HG02759 (cell line): ENCODE measurements around the gene FURIN.
"Not testable (repeated sequence)": the region's sequence is repeated elsewhere in the genome, so short reads cannot be mapped to it uniquely, and the experiment has no call there.

Experiments used
- ATAC-seq: cut with Tn5 transposase; IDR thresholded peaks from one replicate; pipeline ENCODE4 v1.9.1; 2021; ENCODE audit warnings: mild to moderate bottlenecking, moderate library complexity; ENCODE audit not compliant: unreplicated experiment

Gene FURIN

DNA sequence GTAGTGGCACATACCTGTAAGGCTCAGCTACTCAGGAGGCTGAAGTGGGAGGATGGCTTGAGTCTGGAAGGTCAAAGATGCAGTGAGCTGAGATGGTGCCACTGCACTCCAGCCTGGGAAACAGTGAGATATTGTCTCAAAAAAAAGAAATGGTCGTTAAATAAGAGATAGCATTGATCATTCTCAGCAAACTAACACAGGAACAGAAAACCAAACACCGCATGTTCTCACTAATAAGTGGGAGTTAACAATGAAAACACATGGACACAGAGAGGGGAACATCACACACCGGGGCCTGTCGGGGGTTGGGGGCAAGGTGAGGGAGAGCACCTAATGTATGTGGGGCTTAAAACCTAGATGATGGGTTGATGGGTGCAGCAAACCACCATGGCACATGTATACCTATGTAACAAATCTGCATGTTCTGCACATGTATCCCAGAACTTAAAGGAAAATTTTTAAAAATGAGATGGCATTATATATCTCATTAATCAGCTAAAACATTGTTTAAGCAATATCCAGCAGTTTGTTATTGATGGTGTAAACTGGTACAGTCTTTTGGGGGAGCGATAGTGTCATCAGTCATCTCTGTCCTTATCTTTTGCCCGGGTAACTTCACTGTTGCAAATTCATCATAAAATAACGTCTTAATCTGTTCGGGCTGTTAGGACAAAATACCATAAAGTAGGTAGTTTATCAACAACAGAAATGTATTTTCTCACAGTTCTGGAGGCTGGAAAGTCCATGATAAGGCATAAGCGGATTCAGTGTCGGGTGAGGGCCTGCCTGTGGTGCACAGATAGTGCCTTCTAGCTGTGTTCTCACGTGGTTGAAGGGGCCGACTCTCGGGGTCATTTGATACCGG lies 33.0 kb downstream of the FURIN start:
- ATAC-seq = no peak

DNA sequence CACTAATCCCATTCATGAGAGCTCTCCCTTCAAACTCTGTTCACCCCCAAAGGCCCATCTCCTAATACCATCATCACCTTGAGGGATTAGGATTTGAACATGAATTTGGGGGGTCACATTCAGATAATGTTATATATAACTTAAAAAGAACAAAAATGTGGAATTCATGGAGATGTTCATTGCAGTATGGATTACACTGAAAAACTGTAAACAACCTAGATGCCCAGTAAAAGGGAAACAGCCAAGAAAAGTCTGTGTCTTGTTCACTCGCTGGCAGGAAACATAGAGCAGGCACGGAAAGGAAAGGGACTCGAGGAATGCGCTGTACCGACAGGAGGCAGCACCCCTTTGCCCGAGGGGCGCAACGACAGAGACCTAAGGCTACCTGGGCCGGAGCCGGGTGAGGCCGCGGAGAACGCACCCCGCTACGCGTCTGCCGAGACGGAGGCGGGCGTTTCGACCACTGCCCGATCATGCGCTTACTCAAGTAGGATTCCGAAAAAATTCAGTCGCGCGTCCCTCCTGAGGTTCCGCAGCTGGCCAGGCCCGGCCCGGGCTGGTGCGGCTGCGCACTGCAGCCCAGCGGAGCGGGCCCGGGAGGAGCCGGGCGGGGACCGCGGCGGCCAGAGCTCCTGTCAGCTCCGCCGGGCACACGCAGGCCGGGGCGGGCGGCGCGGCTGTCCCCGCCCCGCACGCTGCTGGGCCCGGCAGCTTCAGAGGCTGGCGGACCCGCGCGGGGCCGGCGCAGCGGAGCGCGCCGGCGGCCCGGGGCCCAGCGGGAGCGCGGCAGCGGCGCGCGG lies 33.9 kb downstream of the FURIN start:
- ATAC-seq = peak; percentile 72

DNA sequence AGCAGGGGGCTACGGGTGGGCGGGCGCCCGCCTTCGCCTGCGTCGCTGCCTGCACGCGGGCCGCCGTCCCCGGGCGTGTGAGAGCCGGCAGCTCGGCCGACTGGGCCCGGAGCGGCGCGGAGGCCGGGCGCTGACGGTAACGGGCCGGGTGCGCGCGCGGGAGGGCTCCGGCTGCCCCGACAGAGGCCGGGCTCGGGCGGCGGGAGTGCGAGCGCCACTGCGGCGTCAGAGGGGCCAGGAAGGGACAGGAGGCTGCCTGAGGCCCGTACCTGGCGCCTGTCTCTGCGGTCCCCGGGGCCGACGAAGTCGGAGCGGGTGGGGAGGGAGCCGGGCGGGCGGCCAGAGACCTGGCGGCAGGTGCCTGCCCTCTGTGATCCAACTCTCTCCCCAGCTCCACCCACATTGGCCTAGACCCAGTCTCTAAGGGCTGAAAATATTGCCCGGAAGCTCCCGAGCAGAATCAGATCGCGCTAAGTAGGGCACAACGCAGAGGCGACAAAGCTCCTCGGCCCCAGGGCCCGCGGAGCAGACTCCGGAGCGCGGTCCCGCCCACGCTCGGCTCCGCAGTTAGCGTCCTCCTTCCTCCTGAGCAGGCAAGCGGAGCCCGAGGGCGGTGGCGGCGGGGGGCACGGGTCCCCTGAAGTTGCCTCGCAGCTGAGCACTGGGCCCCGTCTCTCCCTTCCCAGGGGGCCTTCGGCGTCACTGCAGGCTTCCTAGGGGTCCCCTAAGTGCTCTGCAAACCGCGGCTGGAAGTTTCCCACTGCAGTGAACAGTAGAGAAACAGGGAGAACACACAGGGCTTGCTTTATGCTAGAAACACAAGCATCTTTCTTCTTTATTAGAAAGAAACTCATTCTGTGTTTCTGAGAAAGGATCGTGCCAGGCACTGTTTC lies 34.7 kb downstream of the FURIN start, which contains the start of gene MAN2A2:
Gene MAN2A2, plus strand, starts transcription at position 463 of the 893 bp plus-strand sequence. CDS start 906 bp downstream, outside the sequence.
- peak; percentile 62 for ATAC-seq

DNA sequence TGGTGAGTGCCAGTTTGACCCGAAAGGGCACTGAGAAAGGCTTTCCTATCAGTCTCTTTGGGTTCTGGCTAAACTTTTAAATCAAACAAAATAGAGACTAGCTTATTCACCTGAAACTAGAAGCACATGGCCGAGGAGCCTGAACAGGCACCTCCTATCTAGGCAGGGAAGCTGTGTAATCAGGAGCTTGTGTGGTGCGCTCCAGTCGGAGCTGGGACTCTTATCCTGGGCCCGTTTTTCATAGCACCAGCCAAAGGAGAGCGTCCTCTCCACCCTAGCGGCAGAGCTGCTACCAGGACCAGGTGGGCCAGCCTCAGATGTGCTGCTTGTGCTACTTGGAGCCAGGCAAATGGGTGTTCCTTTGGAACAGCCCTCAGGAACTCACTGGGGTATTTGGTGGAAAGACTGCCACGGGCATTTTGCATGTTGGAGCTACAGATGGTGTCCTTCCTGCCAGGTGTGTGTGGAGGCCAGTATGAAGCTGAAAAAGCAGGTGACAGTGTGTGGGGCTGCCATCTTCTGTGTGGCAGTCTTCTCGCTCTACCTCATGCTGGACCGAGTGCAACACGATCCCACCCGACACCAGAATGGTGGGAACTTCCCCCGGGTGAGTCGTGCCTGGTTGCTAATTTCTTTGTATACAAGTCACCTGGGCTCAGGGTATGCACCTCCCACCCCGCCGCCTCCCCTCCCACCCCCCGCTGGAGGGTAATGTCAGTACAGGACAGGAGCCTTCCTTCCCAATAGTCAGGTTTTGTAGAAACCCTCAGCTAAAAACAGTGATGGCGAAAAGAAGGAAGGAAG lies 35.5 kb downstream of the FURIN start:
- ATAC-seq = no peak

DNA sequence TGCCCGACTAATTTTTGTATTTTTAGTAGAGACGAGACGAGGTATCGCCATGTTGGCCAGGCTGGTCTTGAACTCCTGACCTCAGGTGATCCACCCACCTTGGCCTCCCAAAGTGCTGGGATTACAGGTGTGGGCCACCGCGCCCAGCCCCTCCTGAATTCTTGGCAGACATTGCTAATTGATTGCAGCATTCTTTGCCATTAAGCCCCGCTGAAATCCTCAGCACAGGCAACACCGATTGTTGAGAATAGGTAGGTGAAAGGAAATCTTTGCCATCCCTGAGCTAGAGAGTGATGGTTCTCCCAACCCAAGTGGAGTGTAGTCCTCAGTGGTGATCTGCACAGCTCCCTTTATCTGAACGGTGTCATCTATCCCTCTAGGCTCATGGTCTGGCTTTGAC lies 36.4 kb downstream of the FURIN start:
- no peak for ATAC-seq

DNA sequence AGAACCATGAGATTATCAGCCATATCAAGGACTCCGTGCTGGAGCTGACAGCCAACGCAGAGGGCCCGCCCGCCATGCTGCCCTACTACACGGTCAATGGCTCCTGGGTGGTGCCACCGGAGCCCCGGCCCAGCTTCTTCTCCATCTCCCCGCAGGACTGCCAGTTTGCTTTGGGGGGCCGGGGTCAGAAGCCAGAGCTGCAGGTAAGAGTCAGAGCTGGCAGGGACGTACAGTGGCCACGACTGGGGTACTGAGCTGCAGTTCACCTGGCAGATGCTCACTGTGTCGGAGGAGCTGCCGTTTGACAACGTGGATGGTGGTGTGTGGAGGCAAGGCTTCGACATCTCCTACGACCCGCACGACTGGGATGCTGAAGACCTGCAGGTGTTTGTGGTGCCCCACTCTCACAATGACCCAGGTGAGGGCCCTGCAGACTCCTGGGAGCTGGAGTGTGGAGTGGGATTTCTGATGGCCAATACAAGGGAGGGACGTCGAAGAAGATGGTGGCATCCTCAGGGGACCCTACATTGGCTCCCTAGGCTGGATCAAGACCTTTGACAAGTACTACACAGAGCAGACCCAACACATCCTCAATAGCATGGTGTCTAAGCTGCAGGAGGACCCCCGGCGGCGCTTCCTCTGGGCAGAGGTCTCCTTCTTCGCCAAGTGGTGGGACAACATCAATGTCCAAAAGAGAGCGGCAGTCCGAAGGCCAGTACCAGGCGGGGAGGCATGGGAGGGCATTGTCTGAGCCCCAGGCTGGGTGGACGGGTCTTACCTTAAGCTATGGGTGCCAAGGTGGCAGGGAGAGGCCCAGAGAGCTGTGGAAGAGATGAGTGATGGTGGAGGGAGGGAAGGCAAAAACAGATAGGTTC lies 37.2 kb downstream of the FURIN start:
- no peak for ATAC-seq

DNA sequence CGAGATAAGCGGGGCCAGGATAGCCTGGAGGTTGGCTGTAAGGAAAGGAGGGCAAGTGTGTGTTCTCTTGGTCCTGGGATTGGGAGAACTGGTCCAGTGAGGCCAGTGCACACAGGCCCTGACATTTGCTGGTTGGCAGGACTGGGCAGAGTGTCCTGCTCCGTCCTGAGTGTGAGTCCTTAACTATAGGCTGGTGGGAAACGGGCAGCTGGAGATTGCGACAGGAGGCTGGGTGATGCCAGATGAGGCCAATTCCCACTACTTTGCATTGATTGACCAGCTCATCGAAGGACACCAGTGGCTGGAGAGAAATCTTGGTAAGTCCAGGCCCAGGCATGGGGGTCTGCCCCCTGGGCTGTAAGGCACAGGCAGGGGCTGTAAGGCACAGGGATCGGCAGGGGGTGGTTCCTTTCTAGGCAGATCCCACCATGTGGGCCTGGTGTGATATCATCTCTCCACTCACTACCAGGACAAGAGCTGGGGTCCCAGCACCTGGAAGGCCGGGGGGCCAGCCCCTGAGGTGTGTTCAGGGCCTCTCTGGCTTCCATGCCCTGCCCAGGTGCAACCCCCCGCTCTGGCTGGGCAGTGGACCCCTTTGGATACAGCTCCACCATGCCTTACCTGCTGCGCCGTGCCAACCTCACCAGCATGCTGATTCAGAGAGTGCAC lies 37.9 kb downstream of the FURIN start:
- ATAC-seq = no peak

DNA sequence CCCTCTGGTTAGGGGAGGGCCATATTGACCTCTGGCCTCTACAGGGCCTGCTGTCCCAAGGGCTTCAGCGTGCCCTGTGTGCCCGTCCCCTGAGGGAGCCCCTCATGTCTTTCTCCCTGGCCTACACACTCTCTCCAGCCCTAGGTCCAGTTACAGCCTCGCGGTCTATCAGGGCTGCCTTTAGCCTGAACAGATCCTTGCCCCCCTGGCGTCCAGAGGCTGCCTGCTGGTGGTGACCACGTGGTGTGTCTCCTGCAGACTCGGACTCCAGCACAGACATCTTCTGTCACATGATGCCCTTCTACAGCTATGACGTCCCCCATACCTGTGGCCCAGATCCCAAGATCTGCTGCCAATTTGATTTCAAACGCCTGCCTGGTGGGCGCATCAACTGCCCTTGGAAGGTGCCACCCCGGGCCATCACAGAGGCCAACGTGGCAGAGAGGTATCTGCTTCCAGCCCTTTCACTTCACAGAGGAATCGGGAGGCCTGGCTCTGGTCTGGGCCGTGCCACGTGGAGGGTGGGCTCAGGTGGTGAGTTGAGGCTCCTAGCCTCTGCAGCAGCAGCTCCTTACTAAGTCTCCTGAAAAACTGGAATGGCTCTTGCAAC lies 38.8 kb downstream of the FURIN start:
- no peak for ATAC-seq

DNA sequence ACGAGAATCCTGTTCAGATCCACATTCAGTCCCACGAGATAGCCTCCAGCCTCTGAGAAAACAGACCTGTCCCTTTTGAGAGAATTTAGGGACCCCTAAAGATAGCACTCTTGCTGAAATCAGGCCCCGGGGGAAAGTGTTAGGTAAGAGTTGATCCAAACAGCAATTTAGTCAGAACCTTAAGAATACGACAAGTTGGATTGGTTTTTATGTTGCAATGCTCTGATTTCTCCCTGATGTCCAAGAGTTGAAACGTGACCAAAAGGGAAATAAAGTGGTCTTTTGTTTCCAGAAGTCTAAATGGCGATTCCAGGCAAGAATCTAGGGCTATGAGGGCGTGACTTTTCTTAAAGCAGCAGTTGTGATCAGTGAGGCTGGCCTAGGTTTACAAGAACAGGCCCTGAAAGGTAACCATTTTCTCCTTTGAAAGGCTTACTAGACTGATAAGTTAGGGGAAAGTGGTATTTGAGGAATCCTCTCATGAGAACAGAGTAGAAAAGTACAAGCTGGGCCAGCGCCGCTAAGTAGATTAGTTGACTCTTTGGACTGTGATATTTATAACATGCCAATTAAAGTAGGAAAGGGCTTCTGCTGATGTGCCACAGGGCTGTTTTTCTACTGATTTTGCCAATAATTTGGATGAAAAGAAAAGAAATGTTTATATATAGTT lies 39.6 kb downstream of the FURIN start:
- ATAC-seq = no peak

DNA sequence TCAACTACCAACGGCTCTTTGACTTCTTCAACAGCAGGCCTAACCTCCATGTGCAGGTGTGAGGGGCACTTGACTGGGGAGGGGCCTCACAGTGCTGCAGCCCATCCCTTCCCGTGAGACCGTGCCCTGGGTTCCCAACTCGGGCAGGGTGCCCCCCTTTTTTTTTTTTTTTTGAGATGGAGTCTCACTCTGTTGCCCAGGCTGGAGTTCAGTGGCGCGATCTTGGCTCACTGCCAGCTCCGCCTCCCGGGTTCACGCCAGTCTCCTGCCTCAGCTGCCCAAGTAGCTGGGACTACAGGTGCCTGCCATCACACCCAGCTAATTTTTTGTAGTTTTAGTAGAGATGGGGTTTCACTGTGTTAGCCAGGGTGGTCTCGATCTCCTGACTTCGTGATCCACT lies 41.1 kb downstream of the FURIN start:
- ATAC-seq = not testable (repeated sequence)

DNA sequence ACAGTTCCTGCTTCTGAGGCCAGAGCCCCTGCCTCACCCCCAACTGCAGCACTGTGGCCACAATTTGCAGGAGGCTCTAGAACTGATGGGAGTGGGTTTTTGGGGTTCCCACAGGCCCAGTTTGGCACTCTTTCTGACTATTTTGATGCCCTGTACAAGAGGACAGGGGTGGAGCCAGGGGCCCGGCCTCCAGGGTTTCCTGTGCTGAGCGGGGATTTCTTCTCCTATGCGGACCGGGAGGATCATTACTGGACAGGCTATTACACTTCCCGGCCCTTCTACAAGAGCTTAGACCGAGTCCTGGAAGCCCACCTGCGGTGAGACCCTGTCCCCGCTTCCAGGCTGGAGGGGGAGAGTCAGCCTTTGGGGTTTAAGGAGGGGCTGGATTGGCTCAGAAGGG lies 41.6 kb downstream of the FURIN start:
- no peak for ATAC-seq

DNA sequence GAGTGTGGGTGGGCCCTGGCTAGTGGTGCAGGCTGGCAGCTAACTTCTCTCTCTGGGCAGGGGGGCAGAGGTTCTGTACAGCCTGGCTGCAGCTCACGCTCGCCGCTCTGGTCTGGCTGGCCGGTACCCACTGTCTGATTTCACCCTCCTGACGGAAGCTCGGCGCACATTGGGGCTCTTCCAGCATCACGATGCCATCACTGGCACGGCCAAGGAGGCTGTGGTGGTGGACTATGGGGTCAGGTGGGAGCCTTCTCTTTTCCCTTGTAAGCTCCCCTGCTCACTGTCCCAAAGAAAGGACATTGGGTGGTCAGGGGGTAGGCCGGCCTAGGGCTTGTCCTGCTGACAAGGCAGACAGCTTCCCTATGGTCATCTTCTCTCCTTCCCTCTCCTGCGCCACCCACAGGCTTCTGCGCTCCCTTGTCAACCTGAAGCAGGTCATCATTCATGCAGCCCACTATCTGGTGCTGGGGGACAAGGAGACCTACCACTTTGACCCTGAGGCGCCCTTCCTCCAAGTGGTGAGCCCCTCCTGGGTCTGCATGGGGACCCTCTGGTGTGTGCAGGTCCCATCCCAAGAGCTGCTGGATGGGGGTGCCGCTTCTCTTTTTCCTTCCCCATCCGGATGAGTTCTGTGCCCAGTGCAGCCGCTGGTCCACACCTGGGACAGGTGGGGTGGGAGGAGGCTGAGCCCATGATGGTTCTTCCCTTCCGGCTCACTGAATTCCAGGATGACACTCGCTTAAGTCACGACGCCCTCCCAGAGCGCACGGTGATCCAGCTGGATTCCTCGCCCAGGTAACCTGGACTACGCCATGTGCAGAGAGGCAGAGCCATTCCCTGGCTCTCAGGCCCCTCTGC lies 42.3 kb downstream of the FURIN start:
- no peak for ATAC-seq

DNA sequence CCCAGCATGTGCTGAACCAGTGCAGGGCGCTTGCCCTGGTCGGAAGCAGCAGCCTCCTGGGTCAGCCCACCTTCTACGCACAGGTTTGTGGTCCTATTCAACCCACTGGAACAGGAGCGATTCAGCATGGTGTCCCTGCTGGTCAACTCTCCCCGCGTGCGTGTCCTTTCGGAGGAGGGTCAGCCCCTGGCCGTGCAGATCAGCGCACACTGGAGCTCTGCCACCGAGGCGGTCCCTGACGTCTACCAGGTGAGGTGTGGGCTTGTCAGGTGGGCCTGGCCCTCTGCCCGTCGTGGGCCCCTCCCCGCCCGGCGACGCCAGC lies 42.9 kb downstream of the FURIN start:
- no peak for ATAC-seq

DNA sequence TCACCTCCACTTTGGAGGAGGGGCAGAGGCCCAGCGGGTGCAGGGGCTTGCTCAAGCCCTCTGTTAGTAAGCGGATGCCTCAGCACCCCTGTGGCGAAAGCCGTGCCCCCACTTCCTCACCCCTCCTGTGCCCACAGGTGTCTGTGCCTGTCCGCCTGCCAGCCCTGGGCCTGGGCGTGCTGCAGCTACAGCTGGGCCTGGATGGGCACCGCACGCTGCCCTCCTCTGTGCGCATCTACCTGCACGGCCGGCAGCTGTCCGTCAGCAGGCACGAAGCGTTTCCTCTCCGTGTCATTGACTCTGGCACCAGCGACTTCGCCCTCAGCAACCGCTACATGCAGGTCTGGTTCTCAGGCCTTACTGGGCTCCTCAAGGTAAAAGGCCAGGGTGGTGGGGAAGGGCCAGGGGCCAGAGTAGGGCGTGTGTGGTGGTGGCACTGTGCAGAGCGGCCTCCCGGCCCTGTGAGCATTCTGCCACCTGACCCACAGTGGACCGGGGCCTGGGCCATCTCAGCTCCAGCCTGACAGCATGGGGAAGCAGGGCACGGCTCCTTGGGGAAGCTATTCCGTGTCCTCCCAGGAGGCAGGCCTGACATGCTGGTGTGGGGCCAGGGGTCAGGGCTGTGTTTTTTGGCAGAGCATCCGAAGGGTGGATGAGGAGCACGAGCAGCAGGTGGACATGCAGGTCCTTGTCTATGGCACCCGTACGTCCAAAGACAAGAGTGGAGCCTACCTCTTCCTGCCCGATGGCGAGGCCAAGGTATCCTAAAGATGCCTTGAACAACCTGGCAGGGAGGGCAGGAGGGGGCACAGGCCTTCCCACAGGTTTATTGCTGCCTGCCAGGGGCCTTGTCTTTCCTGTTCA lies 43.8 kb downstream of the FURIN start:
- no peak for ATAC-seq

DNA sequence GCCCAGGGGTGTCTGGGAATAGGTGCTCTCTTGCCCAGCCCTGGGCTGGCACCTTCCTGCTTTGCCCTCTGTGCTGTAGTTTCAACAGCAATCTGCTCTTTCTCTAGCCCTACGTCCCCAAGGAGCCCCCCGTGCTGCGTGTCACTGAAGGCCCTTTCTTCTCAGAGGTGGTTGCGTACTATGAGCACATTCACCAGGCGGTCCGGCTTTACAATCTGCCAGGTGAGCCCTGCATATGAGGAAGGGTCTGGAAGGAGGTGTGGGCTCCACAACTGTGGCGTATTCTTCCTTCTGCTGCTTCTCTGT lies 44.3 kb downstream of the FURIN start:
- no peak for ATAC-seq

DNA sequence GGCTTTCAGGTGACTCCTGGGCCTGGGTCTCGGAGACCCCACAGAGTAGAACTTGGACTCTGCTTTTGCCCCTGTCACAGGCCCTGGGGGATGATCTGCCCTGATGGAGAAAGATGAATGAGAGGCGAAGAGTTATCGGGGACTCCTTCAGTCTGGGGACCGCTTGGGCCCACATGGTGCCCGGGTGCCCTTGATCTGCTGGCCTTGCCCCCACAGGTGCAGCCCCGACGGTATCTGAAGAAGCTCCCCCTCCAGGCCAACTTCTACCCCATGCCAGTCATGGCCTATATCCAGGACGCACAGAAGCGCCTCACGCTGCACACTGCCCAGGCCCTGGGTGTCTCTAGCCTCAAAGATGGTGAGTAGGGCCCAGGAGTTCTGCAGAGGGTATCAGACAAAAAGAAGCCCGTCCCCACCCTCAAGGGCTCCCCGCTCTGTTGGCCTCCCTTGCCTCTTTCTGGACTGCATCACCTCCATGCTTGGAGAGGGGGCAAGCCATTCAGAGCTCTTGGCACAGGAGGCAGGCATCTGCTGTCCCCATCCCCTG lies 45.1 kb downstream of the FURIN start:
- ATAC-seq = no peak
